Ishikawa (cell line): Measurements from ENCODE around the gene NGB.

Source experiments
- CEBPB ChIP-seq: IDR thresholded peaks from 2 replicates; pipeline ENCODE4 v1.6.1; 2012
- EP300 ChIP-seq: IDR thresholded peaks from 2 replicates; pipeline ENCODE4 v1.6.1; 2012; ENCODE audit warnings: borderline replicate concordance
- FOXM1 ChIP-seq: IDR thresholded peaks from 2 replicates; pipeline ENCODE4 v1.6.1; 2012; ENCODE audit warnings: low read depth, borderline replicate concordance
- MAX ChIP-seq: IDR thresholded peaks from 2 replicates; pipeline ENCODE4 v1.6.1; 2012
- RAD21 ChIP-seq: IDR thresholded peaks from 2 replicates; pipeline ENCODE4 v1.6.1; 2012; ENCODE audit warnings: low read depth
- YY1 ChIP-seq: IDR thresholded peaks from 2 replicates; pipeline ENCODE4 v1.6.1; 2012; ENCODE audit warnings: low read depth

- TF ChIP-seq CEBPB, result no peak
- no peak for TF ChIP-seq RAD21
- TF ChIP-seq FOXM1, result no peak
- TF ChIP-seq YY1, result no peak
- no peak for TF ChIP-seq MAX
- no peak for TF ChIP-seq EP300
These were observed 32.0 kb downstream of the NGB start for GRCh38 chr14:77238996-77239395.
